Ishikawa (cell line): ENCODE data around the gene AP4M1.

Source experiments
- TCF12 ChIP-seq: IDR thresholded peaks from 2 replicates; pipeline ENCODE4 v1.6.1; 2012; ENCODE audit warnings: low read depth
- TF ChIP-seq, protein P1 (sequence below): IDR thresholded peaks from 2 replicates; pipeline ENCODE4 v1.6.1; 2012; ENCODE audit warnings: low read depth, mild to moderate bottlenecking

DNA sequence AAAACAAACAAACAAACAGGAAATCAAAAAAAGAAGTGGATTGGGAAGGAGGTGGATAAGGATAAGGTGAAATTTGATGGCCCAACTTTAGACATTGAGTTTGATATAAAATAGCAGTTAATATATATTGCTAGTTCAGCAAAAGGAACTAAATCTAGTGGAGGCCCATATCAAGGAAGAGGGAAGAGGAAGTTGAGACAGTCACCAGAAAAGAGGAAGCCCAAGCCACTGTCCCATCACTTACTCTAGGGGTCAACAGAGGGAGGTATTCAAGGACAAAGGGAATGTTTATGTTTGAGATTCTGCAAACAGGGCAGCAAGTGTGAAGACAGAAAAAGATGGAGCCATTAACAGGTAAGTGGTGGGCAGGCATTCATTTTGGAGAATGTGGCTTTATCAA is 51.0 kb downstream of the AP4M1 start:
- no peak for TF ChIP-seq TCF12
- TF ChIP-seq, protein P1, sequence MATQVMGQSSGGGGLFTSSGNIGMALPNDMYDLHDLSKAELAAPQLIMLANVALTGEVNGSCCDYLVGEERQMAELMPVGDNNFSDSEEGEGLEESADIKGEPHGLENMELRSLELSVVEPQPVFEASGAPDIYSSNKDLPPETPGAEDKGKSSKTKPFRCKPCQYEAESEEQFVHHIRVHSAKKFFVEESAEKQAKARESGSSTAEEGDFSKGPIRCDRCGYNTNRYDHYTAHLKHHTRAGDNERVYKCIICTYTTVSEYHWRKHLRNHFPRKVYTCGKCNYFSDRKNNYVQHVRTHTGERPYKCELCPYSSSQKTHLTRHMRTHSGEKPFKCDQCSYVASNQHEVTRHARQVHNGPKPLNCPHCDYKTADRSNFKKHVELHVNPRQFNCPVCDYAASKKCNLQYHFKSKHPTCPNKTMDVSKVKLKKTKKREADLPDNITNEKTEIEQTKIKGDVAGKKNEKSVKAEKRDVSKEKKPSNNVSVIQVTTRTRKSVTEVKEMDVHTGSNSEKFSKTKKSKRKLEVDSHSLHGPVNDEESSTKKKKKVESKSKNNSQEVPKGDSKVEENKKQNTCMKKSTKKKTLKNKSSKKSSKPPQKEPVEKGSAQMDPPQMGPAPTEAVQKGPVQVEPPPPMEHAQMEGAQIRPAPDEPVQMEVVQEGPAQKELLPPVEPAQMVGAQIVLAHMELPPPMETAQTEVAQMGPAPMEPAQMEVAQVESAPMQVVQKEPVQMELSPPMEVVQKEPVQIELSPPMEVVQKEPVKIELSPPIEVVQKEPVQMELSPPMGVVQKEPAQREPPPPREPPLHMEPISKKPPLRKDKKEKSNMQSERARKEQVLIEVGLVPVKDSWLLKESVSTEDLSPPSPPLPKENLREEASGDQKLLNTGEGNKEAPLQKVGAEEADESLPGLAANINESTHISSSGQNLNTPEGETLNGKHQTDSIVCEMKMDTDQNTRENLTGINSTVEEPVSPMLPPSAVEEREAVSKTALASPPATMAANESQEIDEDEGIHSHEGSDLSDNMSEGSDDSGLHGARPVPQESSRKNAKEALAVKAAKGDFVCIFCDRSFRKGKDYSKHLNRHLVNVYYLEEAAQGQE = no peak
